GM19035 (cell line): ENCODE data around the gene ASB1.

ENCODE experiments used
- ATAC-seq: cut with Tn5 transposase; IDR thresholded peaks from one replicate; pipeline ENCODE4 v1.9.1; 2021; ENCODE audit not compliant: unreplicated experiment

Gene ASB1

DNA sequence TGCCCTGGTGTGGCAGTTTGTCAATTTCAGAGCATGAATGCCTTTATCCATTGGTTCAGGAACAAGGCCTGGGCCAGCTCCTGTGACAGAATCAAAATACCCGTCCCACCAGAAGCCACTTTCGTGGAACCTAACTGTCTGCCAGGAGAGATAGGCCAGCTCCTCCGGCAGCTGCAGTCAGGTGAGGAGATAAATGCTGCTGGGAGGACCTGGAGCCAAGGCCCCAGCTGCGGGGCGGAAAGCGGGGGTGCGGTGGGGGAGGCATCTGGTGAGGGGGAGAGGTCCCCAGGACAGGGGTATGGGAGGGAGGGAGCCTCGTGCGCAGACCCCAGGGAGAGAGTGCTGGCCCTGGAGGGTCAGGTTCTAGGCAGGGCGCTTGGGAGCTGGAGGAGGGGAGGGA lies 4.4 kb upstream of the ASB1 start:
- ATAC-seq, result no peak

GRCh38 chr2:238422940-238423339 lies 3.8 kb upstream of the ASB1 start:
- ATAC-seq, result no peak

DNA sequence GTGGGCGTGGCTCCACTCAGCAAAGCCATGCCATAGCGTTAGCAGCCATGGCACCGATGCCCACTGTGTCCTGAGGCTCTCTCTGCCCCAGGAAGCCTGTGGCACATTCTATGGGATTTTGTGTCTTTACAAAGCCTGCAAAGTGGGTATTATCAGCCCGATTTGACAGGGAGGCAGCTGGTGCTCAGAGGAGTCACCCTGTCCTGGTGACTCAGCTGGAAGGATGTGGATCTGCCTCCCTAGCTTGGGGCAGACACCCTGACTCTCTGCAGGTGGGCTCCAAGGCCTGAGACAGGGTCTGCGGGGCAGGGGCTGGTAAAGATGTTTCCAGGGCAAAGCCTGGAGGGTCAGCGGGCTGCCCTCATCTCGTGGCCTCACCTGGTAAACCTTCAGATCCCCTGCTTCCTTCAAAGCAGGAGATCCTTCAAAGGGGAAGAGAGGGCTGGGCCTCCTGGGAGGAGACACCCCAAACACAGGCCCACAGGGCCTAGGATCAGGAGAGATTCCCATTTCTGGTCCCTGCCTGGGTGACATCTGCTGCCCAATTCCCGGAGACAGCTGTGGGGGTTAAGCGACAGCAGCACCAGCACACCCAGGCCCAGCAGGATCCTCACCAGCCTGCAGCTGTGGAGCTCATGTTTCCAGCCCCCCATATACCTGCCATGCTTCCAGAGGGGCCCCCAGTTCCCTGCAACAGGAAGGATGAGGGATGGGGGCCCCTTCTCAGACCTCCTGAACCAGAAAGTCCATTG lies 3.0 kb upstream of the ASB1 start:
- ATAC-seq, result no peak

DNA sequence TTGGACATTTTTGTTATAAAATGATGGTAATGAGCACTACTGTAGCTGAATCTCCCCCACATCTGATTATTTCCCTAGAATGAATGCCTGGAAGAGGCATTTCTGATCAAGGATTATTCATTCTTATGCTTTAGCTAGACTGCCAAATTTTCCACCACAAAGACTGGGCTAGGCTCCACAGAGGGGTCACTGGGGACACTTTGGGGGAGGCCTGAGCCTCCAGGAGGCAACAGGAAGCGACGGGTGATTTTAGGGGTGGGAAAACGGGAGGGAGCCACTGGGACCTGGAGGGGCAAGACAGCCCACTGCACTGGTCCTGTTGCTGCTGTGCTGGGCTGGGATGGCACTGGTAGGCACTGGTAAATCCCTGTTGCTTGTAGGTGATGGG lies 2.4 kb upstream of the ASB1 start:
- no peak for ATAC-seq

- no peak for ATAC-seq
These were observed 1.2 kb upstream of the ASB1 start for GRCh38 chr2:238425505-238425978.

DNA sequence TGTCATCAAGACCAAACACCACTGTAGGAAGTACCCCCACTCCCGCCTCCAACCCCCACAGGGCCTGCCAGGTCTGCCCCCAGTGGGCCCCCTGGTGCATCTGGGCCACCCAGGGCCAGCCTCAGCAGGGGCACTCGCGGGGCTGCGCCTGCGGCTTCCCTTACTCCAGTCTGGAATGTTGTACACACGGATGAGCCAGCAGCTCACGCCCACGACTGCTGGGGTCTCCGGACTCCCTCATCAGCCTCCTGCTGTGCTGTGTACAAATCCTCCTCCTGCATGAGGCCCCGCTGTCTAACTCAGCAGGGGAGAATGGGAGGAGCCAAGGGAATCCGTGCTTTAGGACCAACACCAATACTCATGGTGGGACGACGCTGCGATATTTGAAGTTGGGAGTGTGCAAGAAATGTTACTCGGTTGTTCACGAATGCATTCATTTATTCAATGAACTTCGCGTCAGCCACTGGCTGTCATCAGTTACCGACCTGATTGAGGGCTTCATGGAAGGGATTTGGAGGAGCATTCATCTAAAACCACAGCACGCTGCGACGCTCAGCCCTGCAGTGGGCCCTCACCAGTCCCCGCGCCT lies 654 bp upstream of the ASB1 start:
- peak; percentile 10 for ATAC-seq

DNA sequence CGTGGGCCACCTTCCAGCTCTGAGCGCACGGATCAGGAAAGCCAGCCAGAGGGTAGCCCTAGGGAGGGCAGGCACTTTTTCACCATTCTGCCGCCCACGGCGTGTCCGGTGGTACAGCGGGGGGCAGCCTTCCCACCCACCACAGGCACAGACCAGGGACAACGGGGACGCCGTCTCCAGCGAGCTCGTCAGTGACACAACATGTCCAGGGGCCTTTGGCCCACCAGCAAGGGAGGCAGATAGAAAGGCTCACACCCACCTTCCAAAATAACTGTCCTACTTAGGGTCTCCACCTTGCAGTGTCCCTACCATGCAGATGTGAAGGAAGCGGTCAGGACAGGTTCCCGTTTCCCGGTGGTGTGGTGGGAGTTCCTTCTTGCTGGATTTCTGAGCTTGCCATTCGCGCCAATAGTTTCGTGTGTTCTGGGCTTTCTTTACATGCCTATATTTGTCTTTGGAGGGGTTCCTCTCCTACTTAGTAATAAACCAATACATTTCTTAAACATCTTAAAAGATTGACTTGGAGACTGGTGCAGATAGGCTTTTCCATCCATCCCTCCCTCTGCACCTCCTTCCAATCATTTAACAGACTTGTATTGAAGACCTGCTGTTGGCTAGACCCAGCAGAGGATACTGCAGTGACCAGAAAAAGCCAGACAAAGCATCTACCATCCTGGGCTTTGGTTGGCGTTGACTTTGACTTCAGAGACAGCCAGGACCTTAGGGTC lies 872 bp downstream of the ASB1 start:
- ATAC-seq, result peak; percentile 12

DNA sequence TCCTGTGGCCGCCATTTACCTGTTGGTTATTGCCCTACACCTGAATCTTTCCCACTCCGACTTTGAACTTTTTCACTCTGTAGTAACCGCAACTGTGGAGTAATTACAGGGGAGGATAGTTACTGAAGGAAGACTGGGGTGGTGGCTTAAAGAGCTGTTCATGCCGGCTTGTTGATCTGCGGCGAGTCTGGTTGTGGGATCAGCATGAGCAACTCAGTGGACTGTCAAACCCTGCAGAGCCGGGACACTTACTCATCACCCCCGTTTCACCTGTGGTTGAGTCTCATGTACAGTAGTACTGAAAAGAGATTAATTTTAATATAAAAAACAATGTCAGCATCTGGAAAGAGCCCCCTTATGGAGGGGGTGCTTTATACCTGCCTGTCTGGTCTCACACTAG lies 2.1 kb downstream of the ASB1 start:
- no peak for ATAC-seq

DNA sequence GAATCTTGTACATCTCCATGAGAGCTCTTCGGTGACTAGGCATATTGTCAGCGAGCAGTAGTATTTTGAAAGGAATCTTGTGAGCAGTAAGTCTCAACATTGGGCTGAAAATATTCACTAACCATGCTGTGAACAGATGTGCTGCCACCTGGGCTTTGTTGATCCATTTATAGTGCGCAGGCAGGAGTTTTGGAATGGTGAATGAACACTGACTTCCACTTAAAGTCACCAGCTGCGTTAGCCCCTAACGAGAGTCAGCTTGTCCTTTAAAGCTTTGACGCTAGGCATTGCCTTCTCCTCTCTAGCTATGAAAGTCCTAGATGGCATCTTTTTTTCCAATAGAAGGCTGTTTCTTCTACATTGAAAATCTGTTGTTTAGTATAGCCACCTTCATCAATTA lies 4.1 kb downstream of the ASB1 start:
- no peak for ATAC-seq

GRCh38 chr2:238431456-238431855 lies 4.7 kb downstream of the ASB1 start:
- no peak for ATAC-seq

DNA sequence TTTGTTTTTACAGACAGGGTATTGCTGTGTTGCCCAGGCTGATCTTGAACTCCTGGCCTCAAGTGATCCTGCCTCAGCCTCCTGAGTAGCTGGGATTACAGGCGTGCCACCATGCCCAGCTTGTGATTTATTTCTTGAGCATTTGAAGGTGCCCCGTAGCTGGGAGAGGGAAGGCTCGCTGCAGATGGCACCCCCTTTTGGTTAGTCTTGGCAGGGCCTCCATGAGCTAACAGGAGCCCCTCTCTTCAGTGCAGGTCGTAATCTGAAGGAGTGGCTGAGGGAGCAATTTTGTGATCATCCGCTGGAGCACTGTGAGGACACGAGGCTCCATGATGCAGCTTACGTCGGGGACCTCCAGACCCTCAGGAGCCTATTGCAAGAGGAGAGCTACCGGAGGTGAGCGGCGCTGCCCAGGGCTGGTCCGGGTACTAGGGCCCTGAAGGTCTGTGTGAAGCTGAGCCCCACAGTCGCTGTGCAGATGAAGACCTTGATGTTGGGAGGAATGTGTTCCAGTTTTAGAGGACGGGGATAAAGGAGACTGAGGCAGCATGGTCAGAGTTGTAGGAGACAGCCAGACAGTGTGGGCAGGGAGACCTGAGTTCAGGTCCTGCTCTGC lies 6.7 kb downstream of the ASB1 start:
- ATAC-seq, result no peak

- no peak for ATAC-seq
These were observed 7.5 kb downstream of the ASB1 start for GRCh38 chr2:238433941-238434845.

- ATAC-seq, result no peak
These were observed 8.4 kb downstream of the ASB1 start for GRCh38 chr2:238434846-238435751.

DNA sequence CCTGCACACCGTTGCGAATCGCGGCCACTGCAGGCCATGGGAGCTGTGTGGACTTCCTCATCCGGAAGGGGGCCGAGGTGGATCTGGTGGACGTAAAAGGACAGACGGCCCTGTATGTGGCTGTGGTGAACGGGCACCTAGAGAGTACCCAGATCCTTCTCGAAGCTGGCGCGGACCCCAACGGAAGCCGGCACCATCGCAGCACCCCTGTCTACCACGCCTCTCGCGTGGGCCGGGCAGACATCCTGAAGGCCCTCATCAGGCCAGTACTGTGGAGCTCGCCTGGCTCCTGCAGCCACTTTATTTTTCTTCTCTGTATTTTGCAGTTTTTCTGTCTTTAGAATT lies 9.0 kb downstream of the ASB1 start:
- no peak for ATAC-seq

DNA sequence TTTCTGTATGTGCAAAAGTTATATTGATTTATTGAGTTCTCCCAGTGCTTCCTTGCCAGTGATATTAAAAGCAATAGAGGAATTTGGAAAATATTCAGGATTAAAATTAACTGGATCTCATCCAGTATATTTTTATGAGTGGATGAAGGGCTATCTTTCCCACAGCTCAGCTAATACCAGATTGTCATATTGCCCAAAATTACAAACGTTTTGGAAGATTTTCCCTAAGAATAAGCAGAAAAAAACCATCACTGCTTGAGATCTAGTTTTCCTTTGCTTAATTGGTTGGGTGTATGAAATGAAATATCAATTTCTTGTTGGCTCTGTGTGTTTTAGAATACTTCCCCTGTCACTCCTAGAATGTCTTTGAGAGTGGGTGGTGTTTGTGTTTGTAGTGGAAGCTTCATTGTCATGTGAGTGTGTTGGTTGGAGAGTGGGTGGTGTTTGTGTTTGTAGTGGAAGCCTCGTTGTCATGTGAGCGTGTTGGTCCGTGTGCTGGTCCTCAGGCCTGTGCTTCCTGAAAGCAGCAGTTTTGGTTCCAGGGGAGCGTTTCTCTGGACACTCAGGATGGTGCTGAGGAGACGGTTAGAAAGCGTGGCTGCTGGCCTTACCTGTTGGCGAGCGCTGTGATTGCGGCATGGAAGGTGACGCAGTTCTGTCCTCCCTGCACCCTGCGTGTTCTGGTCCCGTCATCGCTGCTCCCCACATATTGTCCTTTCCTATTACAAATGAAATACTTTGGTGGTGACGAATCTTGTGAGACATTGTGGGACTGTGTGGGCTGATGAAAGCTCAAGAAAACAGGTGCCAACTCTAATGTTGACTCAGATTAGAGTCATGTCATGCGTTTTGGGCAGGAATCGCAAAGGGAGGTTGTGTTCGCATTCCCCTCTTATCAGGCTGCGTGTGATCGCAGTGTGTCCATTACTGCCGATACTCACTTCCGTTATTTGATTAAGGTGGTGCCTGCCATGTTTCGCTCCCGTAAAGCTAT lies 12.4 kb downstream of the ASB1 start:
- no peak for ATAC-seq

GRCh38 chr2:238439917-238440316 lies 13.2 kb downstream of the ASB1 start:
- no peak for ATAC-seq

GRCh38 chr2:238440331-238440730 lies 13.6 kb downstream of the ASB1 start:
- no peak for ATAC-seq

DNA sequence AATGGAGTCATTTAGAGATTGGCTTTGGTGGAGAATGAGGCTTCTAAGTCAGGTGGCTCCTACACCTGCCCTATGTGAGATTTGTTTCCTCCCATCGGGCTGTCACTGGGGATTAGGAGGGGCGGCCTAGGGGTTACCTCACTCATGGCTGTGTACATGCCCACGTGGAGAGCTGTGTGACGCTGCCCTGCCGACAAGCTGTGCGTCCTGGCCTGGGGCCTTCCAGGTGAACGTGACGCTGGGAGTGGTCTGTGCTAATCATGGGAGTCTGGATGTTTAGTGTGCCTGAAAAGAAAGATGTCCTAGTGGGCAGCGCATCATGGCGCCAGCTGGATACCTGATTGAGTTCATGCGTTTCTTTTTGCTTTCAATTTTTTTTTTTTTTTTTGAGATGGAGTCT lies 14.0 kb downstream of the ASB1 start:
- no peak for ATAC-seq
